K562 (cell line): ENCODE results near the gene ACRBP. TPM values are rescaled to one million over a fixed set of nuclear protein-coding genes. Genes with fewer than 3 reads are reported as not detected.

ENCODE experiments used
- CC2D1A ChIP-seq: fragments of 450-650 bp; IDR thresholded peaks from 2 replicates; pipeline ENCODE4 v1.6.1; 2017; ENCODE audit warnings: mild to moderate bottlenecking
- CREBBP ChIP-seq: IDR thresholded peaks from one replicate; pipeline ENCODE4 v1.6.1; 2012; ENCODE audit warnings: low read depth, mild to moderate bottlenecking, control low read depth, inconsistent platforms, low read length
- CTBP1 ChIP-seq: fragments of 450-650 bp; IDR thresholded peaks from 2 replicates; pipeline ENCODE4 v1.6.1; 2016; ENCODE audit warnings: borderline replicate concordance
- FOXK1 ChIP-seq: sonication (generic); formaldehyde crosslinking; IDR thresholded peaks from 2 replicates; pipeline ENCODE4 v1.8.0; 2022; ENCODE audit warnings: missing genetic modification reagents, mild to moderate bottlenecking, borderline replicate concordance
- GTF2A2 ChIP-seq: IDR thresholded peaks from 2 replicates; pipeline ENCODE4 v1.6.1; 2016; ENCODE audit warnings: mild to moderate bottlenecking, missing genetic modification characterization, missing compliant biosample characterization
- IFI16 ChIP-seq: fragments of 250-450 bp; sonication (Bioruptor Pico); IDR thresholded peaks from 2 replicates; pipeline ENCODE4 v2.1.2; 2022; ENCODE audit warnings: mild to moderate bottlenecking, inconsistent platforms
- KDM5B ChIP-seq: fragments of 200-600 bp; sonication (generic); IDR thresholded peaks from 2 replicates; pipeline ENCODE4 v1.6.1; 2012; ENCODE audit warnings: low read depth, mild to moderate bottlenecking, moderate library complexity, low read length, control low read depth, inconsistent platforms; ENCODE audit not compliant: insufficient replicate concordance
- MBD2 ChIP-seq: sonication (generic); IDR thresholded peaks from 2 replicates; pipeline ENCODE4 v1.6.1; 2016; ENCODE audit warnings: low read depth, borderline replicate concordance
- NFE2L1 ChIP-seq: fragments of 450-650 bp; IDR thresholded peaks from 2 replicates; pipeline ENCODE4 v1.6.1; 2016; ENCODE audit warnings: missing genetic modification characterization, low read depth, mild to moderate bottlenecking, missing compliant biosample characterization, moderate library complexity, borderline replicate concordance
- NUFIP1 ChIP-seq: fragments of 450-650 bp; IDR thresholded peaks from 2 replicates; pipeline ENCODE4 v1.6.1; 2018; ENCODE audit not compliant: partially characterized antibody
- PTRF ChIP-seq: fragments of 450-650 bp; IDR thresholded peaks from 2 replicates; pipeline ENCODE4 v1.6.1; 2016; ENCODE audit warnings: mild to moderate bottlenecking, missing genetic modification characterization, missing compliant biosample characterization
- SAP30 ChIP-seq: fragments of 200-600 bp; sonication (generic); IDR thresholded peaks from 2 replicates; pipeline ENCODE4 v1.6.1; 2012; ENCODE audit warnings: borderline replicate concordance, low read depth, mild to moderate bottlenecking, moderate library complexity, low read length, control low read depth, inconsistent platforms; ENCODE audit not compliant: insufficient read depth, poor library complexity, severe bottlenecking
- TEAD2 ChIP-seq: fragments of 450-650 bp; IDR thresholded peaks from 2 replicates; pipeline ENCODE4 v1.6.1; 2016; ENCODE audit warnings: missing genetic modification characterization, control low read depth, missing compliant biosample characterization
- ZBTB1 ChIP-seq: sonication (generic); formaldehyde crosslinking; IDR thresholded peaks from 2 replicates; pipeline ENCODE4 v1.8.1; 2023; ENCODE audit warnings: missing genetic modification reagents, low read depth, mild to moderate bottlenecking, borderline replicate concordance
- ZC3H4 ChIP-seq: sonication (generic); formaldehyde crosslinking; IDR thresholded peaks from 2 replicates; pipeline ENCODE4 v1.9.0; 2021; ENCODE audit warnings: missing genetic modification reagents, borderline replicate concordance
- ZEB2 ChIP-seq: fragments of 450-650 bp; IDR thresholded peaks from 2 replicates; pipeline ENCODE4 v1.6.1; 2016
- ZNF232 ChIP-seq: sonication (generic); formaldehyde crosslinking; IDR thresholded peaks from 2 replicates; pipeline ENCODE4 v1.8.0; 2022; ENCODE audit warnings: mild to moderate bottlenecking, missing genetic modification reagents
- ZNF384 ChIP-seq: IDR thresholded peaks from 2 replicates; pipeline ENCODE4 v1.6.1; 2012; ENCODE audit warnings: low read depth, low read length, improper control_type of control experiment
- polyA plus RNA-seq, 8 experiments: library from polyadenylated mRNA; depleted of rRNA in 4 of 8; stranded (reverse) in 5 of 8; unstranded in 3 of 8; fragments of >200 nt; fragmentation: Nextera tagmentation in 2 of 8; fragmentation: Illumina TruSeq in 1 of 8; extraction: Ambion mirVana in 2 of 8; extraction: Trizol in 1 of 8; gene quantifications; 2 replicates each; pipeline versions ENCODE4 v1.2.1 to v1.2.3, GENCODE V29; 2011 to 2014; ENCODE audit warnings: inconsistent platforms in 1 of 8, missing spikeins in 1 of 8
- total RNA-seq, 7 experiments: library from RNA; depleted of rRNA in 6 of 7; stranded (reverse); fragments of >200 nt in 6 of 7; fragmentation: Illumina TruSeq in 2 of 7; extraction: Trizol in 2 of 7; gene quantifications; 2 replicates each; pipeline versions ENCODE4 v1.2.1 to v1.2.3, GENCODE V29; 2011 to 2021; ENCODE audit warnings: low replicate concordance in 1 of 7
- TF ChIP-seq, protein P1 (sequence below): IDR thresholded peaks from 2 replicates; pipeline ENCODE4 v1.6.1; 2011; ENCODE audit not compliant: insufficient read length; ENCODE audit errors: extremely low read depth
- TF ChIP-seq, protein P2 (sequence below): fragments of 450-650 bp; IDR thresholded peaks from 2 replicates; pipeline ENCODE4 v1.7.1; 2018; ENCODE audit warnings: mild to moderate bottlenecking, low read depth; ENCODE audit not compliant: partially characterized antibody
- TF ChIP-seq, protein P3 (sequence below): sonication (generic); formaldehyde crosslinking; IDR thresholded peaks from 2 replicates; pipeline ENCODE4 v1.8.0; 2023; ENCODE audit warnings: mild to moderate bottlenecking, missing genetic modification reagents

ACRBP gene
- total and polyA plus RNA-seq, 9 of the 15 experiments (the other 6 are each of a cell fraction or from before 2014, with no cell fraction given) = 3.1 to 31.8 (median 8.4) TPM

DNA sequence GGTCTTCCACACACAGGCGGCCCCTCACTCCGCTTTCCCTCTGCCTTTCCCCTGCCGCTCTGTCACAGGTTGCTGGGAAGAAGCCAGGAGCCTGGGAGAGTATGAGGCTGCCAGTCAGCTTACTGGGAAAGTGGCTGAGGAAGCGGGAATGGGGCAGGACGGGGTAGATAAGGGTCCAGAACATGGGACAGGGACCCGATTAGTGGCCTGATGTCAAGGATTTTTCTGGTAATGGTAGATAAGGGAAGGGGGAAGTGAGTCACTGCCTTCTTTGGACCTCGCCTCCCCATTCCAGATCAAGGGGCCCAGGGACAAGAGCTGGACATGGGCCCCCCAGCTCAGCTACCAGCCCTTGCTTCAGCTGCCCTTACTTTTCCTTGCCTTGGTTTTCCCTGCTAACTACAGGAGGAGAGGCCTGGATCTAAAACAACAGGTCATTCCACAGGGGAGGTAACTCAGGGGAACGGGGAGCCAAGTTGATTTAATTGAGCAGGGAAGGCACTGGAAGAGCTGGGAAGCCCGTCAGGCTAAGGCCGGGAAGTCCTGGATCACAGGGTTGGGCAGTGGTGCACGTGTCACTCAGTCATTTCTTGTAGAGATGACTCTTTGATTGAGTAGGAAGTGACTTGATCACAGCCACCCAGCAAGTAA is 8.0 kb downstream of the ACRBP start (continued):
- TF ChIP-seq, protein P1, sequence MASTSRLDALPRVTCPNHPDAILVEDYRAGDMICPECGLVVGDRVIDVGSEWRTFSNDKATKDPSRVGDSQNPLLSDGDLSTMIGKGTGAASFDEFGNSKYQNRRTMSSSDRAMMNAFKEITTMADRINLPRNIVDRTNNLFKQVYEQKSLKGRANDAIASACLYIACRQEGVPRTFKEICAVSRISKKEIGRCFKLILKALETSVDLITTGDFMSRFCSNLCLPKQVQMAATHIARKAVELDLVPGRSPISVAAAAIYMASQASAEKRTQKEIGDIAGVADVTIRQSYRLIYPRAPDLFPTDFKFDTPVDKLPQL = no peak
- TF ChIP-seq NFE2L1 (tag) = no peak
- TF ChIP-seq SAP30 = no peak
- TF ChIP-seq, protein P2, sequence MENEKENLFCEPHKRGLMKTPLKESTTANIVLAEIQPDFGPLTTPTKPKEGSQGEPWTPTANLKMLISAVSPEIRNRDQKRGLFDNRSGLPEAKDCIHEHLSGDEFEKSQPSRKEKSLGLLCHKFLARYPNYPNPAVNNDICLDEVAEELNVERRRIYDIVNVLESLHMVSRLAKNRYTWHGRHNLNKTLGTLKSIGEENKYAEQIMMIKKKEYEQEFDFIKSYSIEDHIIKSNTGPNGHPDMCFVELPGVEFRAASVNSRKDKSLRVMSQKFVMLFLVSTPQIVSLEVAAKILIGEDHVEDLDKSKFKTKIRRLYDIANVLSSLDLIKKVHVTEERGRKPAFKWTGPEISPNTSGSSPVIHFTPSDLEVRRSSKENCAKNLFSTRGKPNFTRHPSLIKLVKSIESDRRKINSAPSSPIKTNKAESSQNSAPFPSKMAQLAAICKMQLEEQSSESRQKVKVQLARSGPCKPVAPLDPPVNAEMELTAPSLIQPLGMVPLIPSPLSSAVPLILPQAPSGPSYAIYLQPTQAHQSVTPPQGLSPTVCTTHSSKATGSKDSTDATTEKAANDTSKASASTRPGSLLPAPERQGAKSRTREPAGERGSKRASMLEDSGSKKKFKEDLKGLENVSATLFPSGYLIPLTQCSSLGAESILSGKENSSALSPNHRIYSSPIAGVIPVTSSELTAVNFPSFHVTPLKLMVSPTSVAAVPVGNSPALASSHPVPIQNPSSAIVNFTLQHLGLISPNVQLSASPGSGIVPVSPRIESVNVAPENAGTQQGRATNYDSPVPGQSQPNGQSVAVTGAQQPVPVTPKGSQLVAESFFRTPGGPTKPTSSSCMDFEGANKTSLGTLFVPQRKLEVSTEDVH = no peak
- TF ChIP-seq KDM5B = no peak
- no peak for TF ChIP-seq PTRF (tag)
- no peak for TF ChIP-seq CREBBP
- TF ChIP-seq ZC3H4 = no peak
- TF ChIP-seq NUFIP1 = no peak
- TF ChIP-seq ZEB2 = no peak
- TF ChIP-seq ZNF232 (CRISPR knock-in tag) = no peak
- TF ChIP-seq CC2D1A = peak; percentile 80; the same call in 1 of the 2 replicates
- TF ChIP-seq GTF2A2 (tag) = no peak
- peak; percentile 53 for TF ChIP-seq MBD2
- TF ChIP-seq TEAD2 (tag) = no peak
- TF ChIP-seq, protein P3, sequence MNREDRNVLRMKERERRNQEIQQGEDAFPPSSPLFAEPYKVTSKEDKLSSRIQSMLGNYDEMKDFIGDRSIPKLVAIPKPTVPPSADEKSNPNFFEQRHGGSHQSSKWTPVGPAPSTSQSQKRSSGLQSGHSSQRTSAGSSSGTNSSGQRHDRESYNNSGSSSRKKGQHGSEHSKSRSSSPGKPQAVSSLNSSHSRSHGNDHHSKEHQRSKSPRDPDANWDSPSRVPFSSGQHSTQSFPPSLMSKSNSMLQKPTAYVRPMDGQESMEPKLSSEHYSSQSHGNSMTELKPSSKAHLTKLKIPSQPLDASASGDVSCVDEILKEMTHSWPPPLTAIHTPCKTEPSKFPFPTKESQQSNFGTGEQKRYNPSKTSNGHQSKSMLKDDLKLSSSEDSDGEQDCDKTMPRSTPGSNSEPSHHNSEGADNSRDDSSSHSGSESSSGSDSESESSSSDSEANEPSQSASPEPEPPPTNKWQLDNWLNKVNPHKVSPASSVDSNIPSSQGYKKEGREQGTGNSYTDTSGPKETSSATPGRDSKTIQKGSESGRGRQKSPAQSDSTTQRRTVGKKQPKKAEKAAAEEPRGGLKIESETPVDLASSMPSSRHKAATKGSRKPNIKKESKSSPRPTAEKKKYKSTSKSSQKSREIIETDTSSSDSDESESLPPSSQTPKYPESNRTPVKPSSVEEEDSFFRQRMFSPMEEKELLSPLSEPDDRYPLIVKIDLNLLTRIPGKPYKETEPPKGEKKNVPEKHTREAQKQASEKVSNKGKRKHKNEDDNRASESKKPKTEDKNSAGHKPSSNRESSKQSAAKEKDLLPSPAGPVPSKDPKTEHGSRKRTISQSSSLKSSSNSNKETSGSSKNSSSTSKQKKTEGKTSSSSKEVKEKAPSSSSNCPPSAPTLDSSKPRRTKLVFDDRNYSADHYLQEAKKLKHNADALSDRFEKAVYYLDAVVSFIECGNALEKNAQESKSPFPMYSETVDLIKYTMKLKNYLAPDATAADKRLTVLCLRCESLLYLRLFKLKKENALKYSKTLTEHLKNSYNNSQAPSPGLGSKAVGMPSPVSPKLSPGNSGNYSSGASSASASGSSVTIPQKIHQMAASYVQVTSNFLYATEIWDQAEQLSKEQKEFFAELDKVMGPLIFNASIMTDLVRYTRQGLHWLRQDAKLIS (CRISPR knock-in tag) = 0 out of 2 replicates have a peak, but pooled peaks have one; percentile 43
- TF ChIP-seq CTBP1 = peak; percentile 71
- no peak for TF ChIP-seq ZNF384
- no peak for TF ChIP-seq FOXK1 (CRISPR knock-in tag)
- TF ChIP-seq ZBTB1 (CRISPR knock-in tag) = no peak
- no peak for TF ChIP-seq IFI16 (CRISPR knock-in tag)
